ENCODE results near the gene ACSL3.

- TF ChIP-seq CREB1 (CRISPR knock-in tag; IDR thresholded peaks at IDR 0.05) (no peak), CTCF (IDR thresholded peaks at IDR 0.05) (no peak), FOXP4 (CRISPR knock-in tag; IDR thresholded peaks at IDR 0.05) (no peak), HMGXB4 (CRISPR knock-in tag; IDR thresholded peaks at IDR 0.05) (no peak), ZBTB43 (CRISPR knock-in tag; IDR thresholded peaks at IDR 0.05) (no peak), MAX (CRISPR knock-in tag; IDR thresholded peaks at IDR 0.05) (no peak), CREM (CRISPR knock-in tag; IDR thresholded peaks at IDR 0.05) (no peak)
These were observed 41.8 kb downstream of the ACSL3 start for GRCh38 chr2:222902660-222903059.

Measured in WTC11 (cell line).